Panc1 (cell line): ENCODE results near the gene ZBTB20. TPM values are rescaled to one million over a fixed set of nuclear protein-coding genes. Genes with fewer than 3 reads are reported as not detected.

Source experiments
- ATAC-seq: fragments of 200-7000 bp; cut with Tn5 transposase; 2 replicates; pipeline ENCODE4 v1.9.1; 2020; ENCODE audit warnings: mild to moderate bottlenecking, moderate library complexity
- BruUV-seq: library from RNA; stranded (reverse); fragments of 400-500 nt; replicated peaks from 2 replicates; lab custom pipeline; 2021; lab: Mats Ljungman, UMichigan
- CTCF ChIA-PET: fragments of 300-600 bp; sonication (Branson Sonifier 250); formaldehyde crosslinking; loops from one replicate; lab custom pipeline; 2022; ENCODE audit warnings: antibody characterized with exemption; lab: Charles Lee
- POLR2A ChIA-PET: fragments of 300-600 bp; sonication (Branson Sonifier 250); formaldehyde crosslinking; loops from one replicate; lab custom pipeline; 2022; ENCODE audit warnings: antibody characterized with exemption; lab: Charles Lee
- DNase-seq: peaks from one replicate; pipeline ENCODE4 v3.0.0-alpha.2; 2010; ENCODE audit warnings: low read depth, low spot score
- H3K27ac ChIP-seq: 2 replicates; pipeline ENCODE4 v1.5.1; 2011; ENCODE audit warnings: mild to moderate bottlenecking, low read length, inconsistent platforms
- H3K27me3 ChIP-seq: fragments of 200-500 bp; sonication (Bioruptor generic); 2 replicates; pipeline ENCODE4 v1.6.0; 2014; ENCODE audit warnings: low read length, inconsistent platforms; ENCODE audit not compliant: control insufficient read depth, insufficient read depth
- H3K36me3 ChIP-seq: fragments of 200-500 bp; sonication (Bioruptor generic); 2 replicates; pipeline ENCODE4 v1.5.1; 2014; ENCODE audit warnings: inconsistent platforms, mild to moderate bottlenecking, low read length, moderate library complexity; ENCODE audit not compliant: control insufficient read depth, insufficient read depth
- H3K4me1 ChIP-seq: 2 replicates; pipeline ENCODE4 v1.5.1; 2011; ENCODE audit warnings: inconsistent platforms, mild to moderate bottlenecking, low read length, moderate library complexity; ENCODE audit not compliant: control insufficient read depth, insufficient read depth
- H3K4me3 ChIP-seq, 2 experiments: 2 replicates each; pipeline ENCODE4 v1.5.1; 2011 to 2012; ENCODE audit warnings: low read depth in 2 of 2, low read length in 2 of 2, mild to moderate bottlenecking in 2 of 2, inconsistent platforms in 1 of 2, moderate library complexity in 1 of 2
- H3K9me3 ChIP-seq: fragments of 200-500 bp; sonication (Bioruptor generic); 2 replicates; pipeline ENCODE4 v1.5.1; 2014; ENCODE audit warnings: low read depth, mild to moderate bottlenecking, inconsistent platforms, low read length, moderate library complexity; ENCODE audit not compliant: control insufficient read depth, insufficient read depth
- POLR2AphosphoS5 ChIP-seq: IDR thresholded peaks from 2 replicates; pipeline ENCODE4 v1.6.1; 2012; ENCODE audit warnings: mild to moderate bottlenecking, low read depth, low read length, moderate library complexity
- SIN3A ChIP-seq: IDR thresholded peaks from 2 replicates; pipeline ENCODE4 v1.6.1; 2012; ENCODE audit warnings: low read depth, mild to moderate bottlenecking, low read length, moderate library complexity, borderline replicate concordance; ENCODE audit not compliant: insufficient read depth
- TCF7L2 ChIP-seq: IDR thresholded peaks from 2 replicates; pipeline ENCODE4 v1.6.1; 2011; ENCODE audit warnings: mild to moderate bottlenecking, low read depth, low read length, inconsistent platforms
- in situ Hi-C: cut with HindIII; loops from 2 replicates; pipeline ENCODE4 v1.10.0; 2016; ENCODE audit warnings: low sequenced_read_pairs, low pct_unique_long_range_greater_than_20kb
- intact Hi-C: fragments of 100-400 bp; cut with micrococcal nuclease; formaldehyde crosslinking; loops from one replicate; pipeline ENCODE4 v1.10.0; 2022; ENCODE audit not compliant: unreplicated experiment
- total RNA-seq: library from RNA; stranded (reverse); gene quantifications from one replicate; pipeline ENCODE4 v1.2.1, GENCODE V29; 2021; ENCODE audit not compliant: unreplicated experiment
- TF ChIP-seq, protein P1 (sequence below), 2 experiments: IDR thresholded peaks; 2 replicates each; pipeline ENCODE4 v1.6.1; 2011 to 2012; ENCODE audit warnings: low read depth in 2 of 2, control low read depth in 1 of 2, low read length in 1 of 2, mild to moderate bottlenecking in 1 of 2, moderate library complexity in 1 of 2; ENCODE audit not compliant: insufficient read depth in 1 of 2
- TF ChIP-seq, protein P2 (sequence below): fragments of 450-650 bp; IDR thresholded peaks from 2 replicates; pipeline ENCODE4 v1.5.1; 2017; ENCODE audit warnings: mild to moderate bottlenecking

Gene ZBTB20
- total RNA-seq, 1 experiment from 2014 or later, result 4.1 TPM

DNA sequence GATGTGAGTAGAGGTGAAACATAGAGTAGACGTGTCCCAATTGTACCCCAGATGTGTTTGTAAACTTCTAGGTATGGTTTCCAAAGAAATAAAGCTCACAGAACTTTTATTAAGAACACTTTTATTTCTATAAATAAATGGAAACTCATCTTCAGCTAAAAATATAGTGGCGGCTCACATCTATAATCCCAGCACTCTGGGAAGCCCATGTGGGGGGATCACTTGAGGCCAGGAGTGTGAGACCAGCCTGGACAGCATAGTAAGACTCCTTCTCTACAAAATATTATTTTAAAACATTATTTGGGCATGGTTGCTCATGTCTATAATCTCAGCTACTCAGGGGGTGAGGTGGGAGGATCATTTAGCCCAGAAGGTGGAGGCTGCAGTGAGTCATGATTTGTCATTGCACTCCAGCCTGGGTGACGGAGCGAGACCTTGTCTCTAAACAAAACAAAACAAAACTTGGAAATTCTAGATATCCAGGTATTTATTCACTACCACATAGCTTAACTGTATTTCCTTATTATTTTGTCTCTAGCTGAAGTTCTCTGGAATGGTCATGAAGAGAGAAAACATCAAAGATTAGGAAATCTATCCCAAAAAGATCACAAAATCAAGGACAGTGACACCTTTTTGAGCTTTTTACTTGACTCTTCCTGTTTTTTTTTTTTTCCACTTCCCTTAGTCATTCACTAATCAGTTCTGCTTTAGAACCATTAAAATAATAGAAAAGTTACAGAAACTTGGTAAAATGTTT is 595.1 kb downstream of the ZBTB20 start:
- no peak overlapping the region for H3K4me3 ChIP-seq
- ChIA-PET CTCF (no interaction called here), POLR2A (no interaction called here)
- H3K36me3 ChIP-seq, result no peaks in the 10 kb centered on the region
- intact Hi-C loops, result no loop called here
- ATAC-seq (no peak), DNase-seq (peak; percentile 5)
- H3K4me1 ChIP-seq, result no peaks in the 10 kb centered on the region
- in situ Hi-C loops, result no loop called here
- no peak overlapping the region for H3K27ac ChIP-seq
- no peaks in the 10 kb centered on the region for H3K9me3 ChIP-seq
- TF ChIP-seq POLR2AphosphoS5 (no peak), SIN3A (no peak), TCF7L2 (no peak)
- TF ChIP-seq, protein P1, sequence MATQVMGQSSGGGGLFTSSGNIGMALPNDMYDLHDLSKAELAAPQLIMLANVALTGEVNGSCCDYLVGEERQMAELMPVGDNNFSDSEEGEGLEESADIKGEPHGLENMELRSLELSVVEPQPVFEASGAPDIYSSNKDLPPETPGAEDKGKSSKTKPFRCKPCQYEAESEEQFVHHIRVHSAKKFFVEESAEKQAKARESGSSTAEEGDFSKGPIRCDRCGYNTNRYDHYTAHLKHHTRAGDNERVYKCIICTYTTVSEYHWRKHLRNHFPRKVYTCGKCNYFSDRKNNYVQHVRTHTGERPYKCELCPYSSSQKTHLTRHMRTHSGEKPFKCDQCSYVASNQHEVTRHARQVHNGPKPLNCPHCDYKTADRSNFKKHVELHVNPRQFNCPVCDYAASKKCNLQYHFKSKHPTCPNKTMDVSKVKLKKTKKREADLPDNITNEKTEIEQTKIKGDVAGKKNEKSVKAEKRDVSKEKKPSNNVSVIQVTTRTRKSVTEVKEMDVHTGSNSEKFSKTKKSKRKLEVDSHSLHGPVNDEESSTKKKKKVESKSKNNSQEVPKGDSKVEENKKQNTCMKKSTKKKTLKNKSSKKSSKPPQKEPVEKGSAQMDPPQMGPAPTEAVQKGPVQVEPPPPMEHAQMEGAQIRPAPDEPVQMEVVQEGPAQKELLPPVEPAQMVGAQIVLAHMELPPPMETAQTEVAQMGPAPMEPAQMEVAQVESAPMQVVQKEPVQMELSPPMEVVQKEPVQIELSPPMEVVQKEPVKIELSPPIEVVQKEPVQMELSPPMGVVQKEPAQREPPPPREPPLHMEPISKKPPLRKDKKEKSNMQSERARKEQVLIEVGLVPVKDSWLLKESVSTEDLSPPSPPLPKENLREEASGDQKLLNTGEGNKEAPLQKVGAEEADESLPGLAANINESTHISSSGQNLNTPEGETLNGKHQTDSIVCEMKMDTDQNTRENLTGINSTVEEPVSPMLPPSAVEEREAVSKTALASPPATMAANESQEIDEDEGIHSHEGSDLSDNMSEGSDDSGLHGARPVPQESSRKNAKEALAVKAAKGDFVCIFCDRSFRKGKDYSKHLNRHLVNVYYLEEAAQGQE (IDR thresholded peaks at IDR 0.05; ENCODE audit: insufficient read depth in 1 of 2, low read depth in 2 of 2, low read length in 1 of 2), result no peak
- TF ChIP-seq, protein P2, sequence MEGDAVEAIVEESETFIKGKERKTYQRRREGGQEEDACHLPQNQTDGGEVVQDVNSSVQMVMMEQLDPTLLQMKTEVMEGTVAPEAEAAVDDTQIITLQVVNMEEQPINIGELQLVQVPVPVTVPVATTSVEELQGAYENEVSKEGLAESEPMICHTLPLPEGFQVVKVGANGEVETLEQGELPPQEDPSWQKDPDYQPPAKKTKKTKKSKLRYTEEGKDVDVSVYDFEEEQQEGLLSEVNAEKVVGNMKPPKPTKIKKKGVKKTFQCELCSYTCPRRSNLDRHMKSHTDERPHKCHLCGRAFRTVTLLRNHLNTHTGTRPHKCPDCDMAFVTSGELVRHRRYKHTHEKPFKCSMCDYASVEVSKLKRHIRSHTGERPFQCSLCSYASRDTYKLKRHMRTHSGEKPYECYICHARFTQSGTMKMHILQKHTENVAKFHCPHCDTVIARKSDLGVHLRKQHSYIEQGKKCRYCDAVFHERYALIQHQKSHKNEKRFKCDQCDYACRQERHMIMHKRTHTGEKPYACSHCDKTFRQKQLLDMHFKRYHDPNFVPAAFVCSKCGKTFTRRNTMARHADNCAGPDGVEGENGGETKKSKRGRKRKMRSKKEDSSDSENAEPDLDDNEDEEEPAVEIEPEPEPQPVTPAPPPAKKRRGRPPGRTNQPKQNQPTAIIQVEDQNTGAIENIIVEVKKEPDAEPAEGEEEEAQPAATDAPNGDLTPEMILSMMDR, result no peak
- BruUV-seq, result no TSS peak
- H3K27me3 ChIP-seq, result no peaks in the 10 kb centered on the region

DNA sequence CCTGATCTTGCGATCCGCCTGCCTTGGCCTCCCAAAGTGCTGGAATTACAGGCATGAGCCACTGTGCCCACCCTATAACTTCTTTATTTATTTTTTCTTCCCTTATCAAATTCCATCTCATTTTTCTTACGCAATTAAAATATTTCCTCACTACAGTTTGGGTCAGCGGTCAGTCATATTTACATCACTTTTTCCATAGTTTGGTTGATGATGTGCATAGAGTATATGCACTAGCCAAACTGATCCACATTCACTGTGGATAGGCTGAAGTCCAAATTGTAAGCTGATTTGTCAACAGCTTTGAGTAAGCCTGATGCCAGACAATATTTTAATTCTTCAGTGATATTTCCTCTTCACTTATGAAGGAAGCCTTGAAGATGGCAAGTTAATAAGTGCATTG is 596.9 kb downstream of the ZBTB20 start:
- Histone ChIP-seq H3K4me1 (no peaks in the 10 kb centered on the region), H3K36me3 (no peaks in the 10 kb centered on the region), H3K4me3 (no peak overlapping the region), H3K27me3 (no peaks in the 10 kb centered on the region), H3K9me3 (no peaks in the 10 kb centered on the region), H3K27ac (no peak overlapping the region)
- BruUV-seq, result no TSS peak
- DNase-seq, result no peak
- in situ Hi-C loops, result no loop called here
- TF ChIP-seq SIN3A (no peak), TCF7L2 (no peak), POLR2AphosphoS5 (no peak)
- TF ChIP-seq, protein P1 (IDR thresholded peaks at IDR 0.05; ENCODE audit: insufficient read depth in 1 of 2, low read depth in 2 of 2, low read length in 1 of 2), result no peak
- TF ChIP-seq, protein P2, result no peak
- CTCF ChIA-PET, result no interaction called here
- intact Hi-C loops, result no loop called here
- no peak for ATAC-seq
- POLR2A ChIA-PET, result interaction anchor here (0.7 kb wide), 1 partner anchor 110 kb away, joined by 10 read pairs; no protein-coding TSS in a partner anchor
